ENCODE data around the gene JUP. TPM values are rescaled to one million over a fixed set of nuclear protein-coding genes. Genes with fewer than 3 reads are reported as not detected.
"Not testable (repeated sequence)": the region's sequence is repeated elsewhere in the genome, so short reads cannot be mapped to it uniquely, and the experiment has no call there.

The JUP gene
- total RNA-seq, 1 experiment from 2014 or later = 131 TPM

DNA sequence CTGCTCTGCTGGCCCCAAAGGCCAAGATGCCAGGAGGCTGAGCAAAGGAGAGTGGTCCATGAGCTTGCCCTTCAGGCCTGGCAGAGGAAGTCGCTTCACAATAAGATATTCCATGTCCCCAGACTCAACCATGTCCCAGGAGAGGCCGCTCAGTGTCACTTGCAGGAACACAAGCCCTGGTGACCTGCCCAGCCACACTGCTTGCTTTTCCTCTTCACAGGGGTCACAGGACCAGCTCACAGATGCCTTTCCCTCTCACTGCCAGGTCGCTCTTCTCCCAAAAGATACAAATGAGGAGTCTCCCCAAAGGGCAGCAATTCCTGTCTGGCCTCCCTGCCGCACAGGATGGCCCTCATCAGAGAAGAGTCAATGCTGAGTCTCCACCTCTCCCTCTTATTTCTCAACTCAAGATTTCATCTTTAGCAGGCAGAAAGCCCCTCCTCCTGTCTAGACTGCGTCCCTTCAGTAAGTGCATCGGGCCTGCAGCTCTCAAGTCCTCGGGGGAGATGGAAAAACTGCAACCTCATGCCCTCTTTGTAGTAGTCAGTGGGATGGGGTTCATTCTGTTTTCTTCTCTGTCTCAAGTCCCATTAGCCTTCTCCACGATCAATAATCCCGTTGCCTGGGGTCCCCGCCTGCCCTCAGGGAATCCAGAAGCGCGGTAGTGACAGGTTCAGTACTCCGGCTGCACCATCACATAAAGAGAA lies 5.0 kb downstream of the JUP start:
- ChIA-PET CTCF (interaction anchor here (0.8 to 2.1 kb wide), 3 partner anchors 20 to 44 kb away, joined by 3 to 8 read pairs (median 3); no protein-coding TSS in a partner anchor), POLR2A (interaction anchor here (1.1 to 18.0 kb wide), 3 partner anchors 22 to 48 kb away, joined by 3 to 599 read pairs (median 6); partner anchors contain the start of genes FKBP10, HAP1 and P3H4)
- Mint-ChIP-seq H3K27me3 (ENCODE audit: insufficient read depth, unreplicated experiment) (no peaks in the 10 kb centered on the region), H3K9me3 (ENCODE audit: unreplicated experiment) (no peaks in the 10 kb centered on the region), H3K4me3 (ENCODE audit: unreplicated experiment) (no peak overlapping the region), H3K4me1 (ENCODE audit: insufficient read depth, unreplicated experiment) (peaks cover 26% of the 10 kb centered on the region), H3K36me3 (ENCODE audit: insufficient read depth, unreplicated experiment) (peaks cover 51% of the 10 kb centered on the region), H3K27ac (ENCODE audit: low read depth, unreplicated experiment) (peak overlapping the region; percentile 64)
- DNase-seq (ENCODE audit: unreplicated experiment) = no peak
- intact Hi-C loops (cut with micrococcal nuclease) = no loop called here
- BruUV-seq (replicated peaks) = no TSS peak
- TF ChIP-seq, protein P1, sequence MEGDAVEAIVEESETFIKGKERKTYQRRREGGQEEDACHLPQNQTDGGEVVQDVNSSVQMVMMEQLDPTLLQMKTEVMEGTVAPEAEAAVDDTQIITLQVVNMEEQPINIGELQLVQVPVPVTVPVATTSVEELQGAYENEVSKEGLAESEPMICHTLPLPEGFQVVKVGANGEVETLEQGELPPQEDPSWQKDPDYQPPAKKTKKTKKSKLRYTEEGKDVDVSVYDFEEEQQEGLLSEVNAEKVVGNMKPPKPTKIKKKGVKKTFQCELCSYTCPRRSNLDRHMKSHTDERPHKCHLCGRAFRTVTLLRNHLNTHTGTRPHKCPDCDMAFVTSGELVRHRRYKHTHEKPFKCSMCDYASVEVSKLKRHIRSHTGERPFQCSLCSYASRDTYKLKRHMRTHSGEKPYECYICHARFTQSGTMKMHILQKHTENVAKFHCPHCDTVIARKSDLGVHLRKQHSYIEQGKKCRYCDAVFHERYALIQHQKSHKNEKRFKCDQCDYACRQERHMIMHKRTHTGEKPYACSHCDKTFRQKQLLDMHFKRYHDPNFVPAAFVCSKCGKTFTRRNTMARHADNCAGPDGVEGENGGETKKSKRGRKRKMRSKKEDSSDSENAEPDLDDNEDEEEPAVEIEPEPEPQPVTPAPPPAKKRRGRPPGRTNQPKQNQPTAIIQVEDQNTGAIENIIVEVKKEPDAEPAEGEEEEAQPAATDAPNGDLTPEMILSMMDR (IDR thresholded peaks at IDR 0.05; ENCODE audit: unreplicated experiment) = no peak

DNA sequence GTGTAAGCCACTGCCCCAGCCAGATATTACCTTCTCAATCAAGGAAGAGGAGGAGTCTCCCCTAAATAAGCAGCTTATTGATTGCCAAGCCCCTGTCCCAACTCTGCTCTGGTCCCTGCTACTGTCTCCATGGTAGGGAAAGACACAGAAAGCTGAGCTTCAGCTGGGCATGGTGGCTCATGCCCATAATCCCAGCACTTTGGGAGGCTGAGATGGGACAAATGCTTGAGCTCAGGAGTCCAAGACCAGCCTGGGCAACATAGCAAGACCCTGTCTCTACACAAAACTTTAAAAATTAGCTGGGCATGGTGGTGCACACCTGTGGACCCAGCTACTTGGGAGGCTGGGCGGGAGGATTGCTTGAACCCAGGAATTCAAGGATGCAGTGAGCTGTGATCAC lies 6.6 kb downstream of the JUP start:
- TF ChIP-seq, protein P1 (IDR thresholded peaks at IDR 0.05; ENCODE audit: unreplicated experiment) = no peak
- Mint-ChIP-seq H3K27me3 (ENCODE audit: insufficient read depth, unreplicated experiment) (no peaks in the 10 kb centered on the region), H3K4me1 (ENCODE audit: insufficient read depth, unreplicated experiment) (peaks cover 40% of the 10 kb centered on the region), H3K4me3 (ENCODE audit: unreplicated experiment) (no peak overlapping the region), H3K36me3 (ENCODE audit: insufficient read depth, unreplicated experiment) (peaks cover 64% of the 10 kb centered on the region), H3K9me3 (ENCODE audit: unreplicated experiment) (no peaks in the 10 kb centered on the region), H3K27ac (ENCODE audit: low read depth, unreplicated experiment) (peak overlapping the region; percentile 64)
- BruUV-seq (replicated peaks) = no TSS peak
- DNase-seq (ENCODE audit: unreplicated experiment) = no peak
- intact Hi-C loops (cut with micrococcal nuclease) = no loop called here
- ChIA-PET POLR2A (interaction anchor here (0.6 to 18.0 kb wide), 4 partner anchors 9 to 1588 kb away, joined by 3 to 599 read pairs (median 8); partner anchors contain the start of genes FKBP10 and P3H4), CTCF (interaction anchor here (3.0 kb wide), 1 partner anchor 21 kb away, joined by 29 read pairs; no protein-coding TSS in a partner anchor)

- ChIA-PET CTCF (interaction anchor here (0.9 to 3.0 kb wide), 4 partner anchors 9 to 40 kb away, joined by 3 to 29 read pairs (median 8); partner anchors contain the start of gene JUP), POLR2A (interaction anchor here (0.7 to 18.0 kb wide), 9 partner anchors 8 to 477 kb away, joined by 3 to 599 read pairs (median 4); partner anchors contain the start of genes FKBP10, JUP, KRT15 and P3H4)
- H3K27me3 Mint-ChIP-seq (ENCODE audit: insufficient read depth, unreplicated experiment) = no peaks in the 10 kb centered on the region
- no peak overlapping the region for H3K4me3 Mint-ChIP-seq (ENCODE audit: unreplicated experiment)
- TF ChIP-seq, protein P1 (IDR thresholded peaks at IDR 0.05; ENCODE audit: unreplicated experiment) = no peak
- H3K27ac Mint-ChIP-seq (ENCODE audit: low read depth, unreplicated experiment) = peak overlapping the region; percentile 71
- H3K4me1 Mint-ChIP-seq (ENCODE audit: insufficient read depth, unreplicated experiment) = peaks cover 33% of the 10 kb centered on the region
- H3K36me3 Mint-ChIP-seq (ENCODE audit: insufficient read depth, unreplicated experiment) = peaks cover 70% of the 10 kb centered on the region
- intact Hi-C loops (cut with micrococcal nuclease) = no loop called here
- H3K9me3 Mint-ChIP-seq (ENCODE audit: unreplicated experiment) = no peaks in the 10 kb centered on the region
- DNase-seq (ENCODE audit: unreplicated experiment) = peak; percentile 92
- BruUV-seq (replicated peaks) = no TSS peak
Observed at GRCh38 chr17:41777574-41778188, 8.8 kb downstream of the JUP start.

GRCh38 chr17:41777157-41777573 lies 9.3 kb downstream of the JUP start:
- CTCF ChIA-PET = interaction anchor here (1.3 to 1.6 kb wide), 2 partner anchors 24 to 40 kb away, joined by 3 to 12 read pairs; no protein-coding TSS in a partner anchor
- no peak for DNase-seq (ENCODE audit: unreplicated experiment)
- POLR2A ChIA-PET = interaction anchor here (0.7 to 18.0 kb wide), 7 partner anchors 8 to 478 kb away, joined by 3 to 599 read pairs (median 4); partner anchors contain the start of genes FKBP10, JUP and P3H4
- Mint-ChIP-seq H3K27me3 (ENCODE audit: insufficient read depth, unreplicated experiment) (no peaks in the 10 kb centered on the region), H3K9me3 (ENCODE audit: unreplicated experiment) (no peaks in the 10 kb centered on the region), H3K4me3 (ENCODE audit: unreplicated experiment) (no peak overlapping the region), H3K27ac (ENCODE audit: low read depth, unreplicated experiment) (peak overlapping the region; percentile 71), H3K36me3 (ENCODE audit: insufficient read depth, unreplicated experiment) (peaks cover 68% of the 10 kb centered on the region), H3K4me1 (ENCODE audit: insufficient read depth, unreplicated experiment) (peaks cover 28% of the 10 kb centered on the region)
- TF ChIP-seq, protein P1 (IDR thresholded peaks at IDR 0.05; ENCODE audit: unreplicated experiment) = no peak
- intact Hi-C loops (cut with micrococcal nuclease) = no loop called here
- BruUV-seq (replicated peaks) = no TSS peak

DNA sequence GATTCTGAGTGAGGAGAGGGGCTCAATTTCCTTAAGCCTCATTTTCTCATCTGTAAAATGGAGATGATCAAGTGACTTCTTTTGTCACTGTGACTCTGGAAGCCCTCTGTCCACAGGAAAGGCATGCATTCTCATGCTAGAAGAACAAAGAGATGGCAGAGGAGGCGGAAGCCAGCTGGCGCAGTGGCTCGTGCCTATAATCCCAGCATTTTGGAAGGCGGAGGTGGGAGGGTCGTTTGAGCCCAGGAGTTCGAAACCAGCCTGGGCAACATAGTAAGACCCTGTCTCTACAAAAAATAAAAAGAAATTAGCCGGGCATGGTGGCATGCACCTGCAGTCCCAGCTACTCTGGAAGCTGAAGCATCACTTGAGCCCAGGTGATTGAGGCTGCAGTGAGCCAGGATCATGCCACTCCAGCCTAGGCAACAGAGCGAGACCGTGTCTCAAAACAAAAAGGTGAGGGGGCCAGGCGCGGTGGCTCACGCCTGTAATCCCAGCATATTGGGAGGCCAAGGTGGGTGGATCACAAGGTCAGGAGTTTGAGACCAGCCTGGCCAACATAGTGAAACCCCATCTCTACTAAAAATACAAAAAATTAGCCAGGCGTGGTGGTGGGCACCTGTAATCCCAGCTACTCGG lies 10.1 kb downstream of the JUP start:
- DNase-seq (ENCODE audit: unreplicated experiment); BruUV-seq (replicated peaks); H3K9me3 Mint-ChIP-seq (ENCODE audit: unreplicated experiment); H3K4me3 Mint-ChIP-seq (ENCODE audit: unreplicated experiment); intact Hi-C loops (cut with micrococcal nuclease); H3K27me3 Mint-ChIP-seq (ENCODE audit: insufficient read depth, unreplicated experiment): not testable (repeated sequence)
- Mint-ChIP-seq H3K36me3 (ENCODE audit: insufficient read depth, unreplicated experiment) (peaks cover 66% of the 10 kb centered on the region), H3K27ac (ENCODE audit: low read depth, unreplicated experiment) (peak overlapping the region; percentile 63), H3K4me1 (ENCODE audit: insufficient read depth, unreplicated experiment) (peaks cover 21% of the 10 kb centered on the region)
- ChIA-PET POLR2A (interaction anchor here (1.8 to 18.0 kb wide), 4 partner anchors 9 to 27 kb away, joined by 4 to 599 read pairs (median 48); partner anchors contain the start of genes FKBP10, JUP and P3H4), CTCF (interaction anchor here (1.6 kb wide), 1 partner anchor 25 kb away, joined by 12 read pairs; no protein-coding TSS in a partner anchor)
